IMR-90 (cell line): ENCODE measurements around the gene RAPGEF3. TPM values are rescaled to one million over a fixed set of nuclear protein-coding genes. Genes with fewer than 3 reads are reported as not detected.

Source experiments
- ATAC-seq: fragments of 200-7000 bp; cut with Tn5 transposase; 2 replicates; pipeline ENCODE4 v1.9.1; 2020; ENCODE audit warnings: low read depth, mild to moderate bottlenecking, moderate library complexity
- BruUV-seq: library from RNA; stranded (reverse); fragments of 400-500 nt; replicated peaks from 2 replicates; lab custom pipeline; 2021; lab: Mats Ljungman, UMichigan
- CTCF ChIA-PET: fragments of 300-600 bp; formaldehyde crosslinking; extraction: SDS; loops from one replicate; lab custom pipeline; 2021; ENCODE audit warnings: antibody characterized with exemption; lab: Yijun Ruan, JAX
- POLR2A ChIA-PET: fragments of 300-600 bp; sonication (Branson Sonifier 250); formaldehyde crosslinking; loops from one replicate; lab custom pipeline; 2022; ENCODE audit warnings: antibody characterized with exemption; ENCODE audit not compliant: unreplicated experiment; lab: Charles Lee
- DNase-seq: peaks from one replicate; pipeline ENCODE4 v3.0.0; 2013
- H2AFZ ChIP-seq: replicated peaks from 2 replicates; pipeline ENCODE3; 2013; ENCODE audit warnings: low read length, mild to moderate bottlenecking; ENCODE audit not compliant: poor library complexity
- H2AK5ac ChIP-seq: 2 replicates; pipeline ENCODE4 v1.6.1; 2013; ENCODE audit warnings: low read depth, low read length, inconsistent platforms
- H2AK9ac ChIP-seq: replicated peaks from 2 replicates; pipeline ENCODE3; 2013; ENCODE audit warnings: mild to moderate bottlenecking, low read depth, low read length, moderate library complexity; ENCODE audit not compliant: poor library complexity
- H2BK120ac ChIP-seq: 2 replicates; pipeline ENCODE4 v1.6.1; 2013; ENCODE audit warnings: low read depth, low read length, inconsistent platforms
- H2BK15ac ChIP-seq: 3 replicates; pipeline ENCODE4 v1.6.1; 2013; ENCODE audit warnings: low read depth, low read length, inconsistent platforms
- H2BK20ac ChIP-seq: 2 replicates; pipeline ENCODE4 v1.6.1; 2013; ENCODE audit warnings: low read depth, mild to moderate bottlenecking, inconsistent platforms, low read length, moderate library complexity
- H2BK5ac ChIP-seq: 2 replicates; pipeline ENCODE4 v1.6.1; 2013; ENCODE audit warnings: mild to moderate bottlenecking, low read depth, low read length, inconsistent platforms; ENCODE audit not compliant: poor library complexity, severe bottlenecking
- H3K14ac ChIP-seq: replicated peaks from 2 replicates; pipeline ENCODE4 v1.6.1; 2013; ENCODE audit warnings: low read depth, low read length, inconsistent platforms
- H3K18ac ChIP-seq: 2 replicates; pipeline ENCODE4 v1.6.1; 2013; ENCODE audit warnings: low read depth, low read length, control low read depth
- H3K23ac ChIP-seq: 2 replicates; pipeline ENCODE4 v1.6.1; 2013; ENCODE audit warnings: low read depth, low read length, inconsistent platforms
- H3K27ac ChIP-seq: 2 replicates; pipeline ENCODE4 v1.5.1; 2013; ENCODE audit warnings: mild to moderate bottlenecking, control low read depth, low read length; ENCODE audit not compliant: insufficient read depth
- H3K27me3 ChIP-seq: 2 replicates; pipeline ENCODE4 v1.6.1; 2013; ENCODE audit warnings: low read length; ENCODE audit not compliant: control insufficient read depth, insufficient read depth
- H3K36me3 ChIP-seq: 2 replicates; pipeline ENCODE4 v1.6.1; 2013; ENCODE audit warnings: low read length, mixed read lengths; ENCODE audit not compliant: control insufficient read depth, insufficient read depth
- H3K4ac ChIP-seq: 2 replicates; pipeline ENCODE4 v1.6.1; 2013; ENCODE audit warnings: low read depth, low read length, inconsistent platforms
- H3K4me1 ChIP-seq: 2 replicates; pipeline ENCODE4 v1.6.1; 2013; ENCODE audit warnings: low read length, mixed read lengths; ENCODE audit not compliant: control insufficient read depth, insufficient read depth
- H3K4me2 ChIP-seq: 2 replicates; pipeline ENCODE4 v1.6.1; 2013; ENCODE audit warnings: low read depth, mild to moderate bottlenecking, control low read depth, low read length, moderate library complexity
- H3K4me3 ChIP-seq: 2 replicates; pipeline ENCODE4 v1.5.1; 2013; ENCODE audit warnings: low read depth, mild to moderate bottlenecking, control low read depth, low read length, moderate library complexity; ENCODE audit not compliant: insufficient read depth
- H3K56ac ChIP-seq: 2 replicates; pipeline ENCODE4 v1.6.1; 2013; ENCODE audit warnings: low read length, inconsistent platforms; ENCODE audit not compliant: insufficient read depth; ENCODE audit errors: extremely low read depth
- H3K79me1 ChIP-seq, 2 experiments: 2 replicates each; pipeline ENCODE4 v1.6.1; 2013; ENCODE audit warnings: low read length in 2 of 2, inconsistent platforms in 1 of 2, low read depth in 1 of 2
- H3K9ac ChIP-seq: 2 replicates; pipeline ENCODE4 v1.6.1; 2013; ENCODE audit warnings: low read depth, low read length, control low read depth
- H3K9me1 ChIP-seq: 2 replicates; pipeline ENCODE4 v1.6.1; 2013; ENCODE audit warnings: low read length, inconsistent platforms; ENCODE audit not compliant: insufficient read depth
- H3K9me3 ChIP-seq: 2 replicates; pipeline ENCODE4 v1.6.1; 2013; ENCODE audit warnings: low read length; ENCODE audit not compliant: control insufficient read depth, insufficient read depth
- H4K20me1 ChIP-seq: 2 replicates; pipeline ENCODE4 v1.6.1; 2013; ENCODE audit warnings: low read length, inconsistent platforms; ENCODE audit not compliant: insufficient read depth
- H4K5ac ChIP-seq: 2 replicates; pipeline ENCODE4 v1.6.1; 2013; ENCODE audit warnings: mild to moderate bottlenecking, low read depth, low read length, control low read depth
- H4K8ac ChIP-seq, 2 experiments: 2 replicates each; pipeline ENCODE4 v1.6.1; 2013; ENCODE audit warnings: low read depth in 2 of 2, low read length in 2 of 2, control low read depth in 1 of 2, inconsistent platforms in 1 of 2
- H4K91ac ChIP-seq: 2 replicates; pipeline ENCODE4 v1.6.1; 2013; ENCODE audit warnings: low read depth, low read length, inconsistent platforms; ENCODE audit not compliant: insufficient read depth
- CTCF ChIP-seq: conservative IDR thresholded peaks from 2 replicates; pipeline ENCODE4 v1.5.1; 2012; ENCODE audit warnings: mild to moderate bottlenecking, low read depth, low read length, improper control_type of control experiment
- FOS ChIP-seq: fragments of 150-350 bp; IDR thresholded peaks from 2 replicates; pipeline ENCODE4 v1.6.1; 2016; ENCODE audit warnings: low read depth, low read length
- RAD21 ChIP-seq: IDR thresholded peaks from 2 replicates; pipeline ENCODE4 v1.6.1; 2012; ENCODE audit warnings: low read length, improper control_type of control experiment
- RFX5 ChIP-seq: IDR thresholded peaks from 2 replicates; pipeline ENCODE4 v1.8.0; 2012; ENCODE audit warnings: low read depth, mild to moderate bottlenecking, low read length, moderate library complexity
- WGBS, 2 experiments: methylation state at CpG; one replicate each; pipeline versions ENCODE4 v1.1.5 to v1.1.7; 2013; ENCODE audit warnings: missing lambda C conversion rate in 2 of 2; ENCODE audit not compliant: insufficient read length in 1 of 2; ENCODE audit errors: extremely low coverage in 2 of 2; 5-methylcytosine and 5-hydroxymethylcytosine counted together
- dilution Hi-C: fragments of 300-500 bp; cut with HindIII; formaldehyde crosslinking; loops from one replicate; pipeline ENCODE4 v1.14.3; 2018; ENCODE audit warnings: low sequenced_read_pairs; ENCODE audit not compliant: unreplicated experiment
- in situ Hi-C: fragments of 300-500 bp; cut with MboI; formaldehyde crosslinking; loops from 3 replicates; pipeline ENCODE4 v1.14.3; 2019; ENCODE audit warnings: low sequenced_read_pairs, inconsistent platforms, mixed read lengths
- intact Hi-C: fragments of 100-400 bp; cut with micrococcal nuclease; formaldehyde crosslinking; loops from 2 replicates; pipeline ENCODE4 v1.10.0; 2022
- polyA plus RNA-seq, 3 experiments: library from polyadenylated mRNA; depleted of rRNA; stranded (reverse); fragments of >200 nt; gene quantifications; 2 replicates each; pipeline ENCODE4 v1.2.3, GENCODE V29; 2012; ENCODE audit warnings: low replicate concordance in 1 of 3
- total RNA-seq: library from RNA; depleted of rRNA; stranded (reverse); fragments of >200 nt; gene quantifications from 2 replicates; pipeline ENCODE4 v1.2.3, GENCODE V29; 2012

Gene RAPGEF3
- total and polyA plus RNA-seq, 2 of the 4 experiments (the other 2 are of a cell fraction), result 1.3 to 2.0 TPM

GRCh38 chr12:47705229-47705565 lies 53.5 kb downstream of the RAPGEF3 start (continued):
- no peak for TF ChIP-seq CTCF

GRCh38 chr12:47704719-47705118 lies 54.0 kb downstream of the RAPGEF3 start:
- H3K18ac ChIP-seq, result no peak overlapping the region
- H3K27me3 ChIP-seq, result no peaks in the 10 kb centered on the region
- H3K9me3 ChIP-seq, result no peaks in the 10 kb centered on the region
- no peak overlapping the region for H2BK120ac ChIP-seq
- TF ChIP-seq CTCF (no peak), RFX5 (no peak), FOS (no peak), RAD21 (no peak)
- H2AK5ac ChIP-seq, result peak overlapping the region; percentile 31; the same call in 1 of the 2 replicates
- peak overlapping the region; percentile 91; the same call in 1 of the 2 replicates for H3K14ac ChIP-seq
- H3K4me2 ChIP-seq, result peak overlapping the region; percentile 77; the same call in 1 of the 2 replicates
- H4K8ac ChIP-seq, result peak overlapping the region in 1 of 2 experiments; percentile 30; a peak in 1 of 4 replicates
- peak overlapping the region; percentile 51; the same call in 1 of the 2 replicates for H3K9ac ChIP-seq
- no TSS peak for BruUV-seq
- WGBS, 2 experiments, result 93% methylated on average over 3 of the region's 9 CpGs; no CpG with 5 or more reads in 1 of the 2 experiments
- peaks cover 4% of the 10 kb centered on the region; the same call in 1 of the 2 replicates for H4K20me1 ChIP-seq
- no peak overlapping the region for H2AFZ ChIP-seq
- peak overlapping the region; percentile 97 for H3K23ac ChIP-seq
- dilution Hi-C loops, result no loop called here
- no peak overlapping the region for H2BK15ac ChIP-seq
- H3K4ac ChIP-seq, result peak overlapping the region; percentile 75; the same call in 1 of the 2 replicates
- H2BK20ac ChIP-seq, result no peak overlapping the region
- no peaks in the 10 kb centered on the region; the same call in 1 of the 2 replicates for H3K4me1 ChIP-seq
- no peak overlapping the region for H3K27ac ChIP-seq
- H3K79me1 ChIP-seq, result peaks cover 21 to 45% of the 10 kb centered on the region in 2 experiments
- CTCF ChIA-PET, result no interaction called here
- H3K9me1 ChIP-seq, result peaks cover 9% of the 10 kb centered on the region; the same call in 1 of the 2 replicates
- H2AK9ac ChIP-seq, result no peak overlapping the region
- peak overlapping the region; percentile 22 for H2BK5ac ChIP-seq
- in situ Hi-C loops, result no loop called here
- ATAC-seq, result no peak
- peak overlapping the region; percentile 74 for H3K4me3 ChIP-seq
- intact Hi-C loops, result no loop called here
- no peak for DNase-seq
- POLR2A ChIA-PET, result no interaction called here
- H4K91ac ChIP-seq, result no peak overlapping the region
- peak overlapping the region; percentile 39; the same call in 1 of the 2 replicates for H3K56ac ChIP-seq
- peaks cover 5% of the 10 kb centered on the region for H3K36me3 ChIP-seq
- H4K5ac ChIP-seq, result no peak overlapping the region
